Kasumi-1 (cell line): ENCODE data around the gene SLC38A3.
"Not testable (repeated sequence)": the region's sequence is repeated elsewhere in the genome, so short reads cannot be mapped to it uniquely, and the experiment has no call there.

ENCODE experiments used
- DNase-seq, 2 experiments: peaks; one replicate each; lab custom pipeline; 2025; lab: John Stamatoyannopoulos, UW

The SLC38A3 gene

GRCh38 chr3:50231581-50231980 lies 26.5 kb downstream of the SLC38A3 start:
- no peak for DNase-seq

- DNase-seq, result no peak
Measured at GRCh38 chr3:50232303-50232702, 27.2 kb downstream of the SLC38A3 start.

GRCh38 chr3:50233176-50233575 lies 28.1 kb downstream of the SLC38A3 start:
- DNase-seq, result no peak

- peak; percentile 99 to 100 for DNase-seq
Measured at GRCh38 chr3:50235716-50236483, 30.8 kb downstream of the SLC38A3 start, which contains the start of gene GNAI2. Gene GNAI2 (plus strand): TSS chr3:50236204. CDS start chr3:50236336, 132 bp downstream.

GRCh38 chr3:50236484-50237132 lies 31.5 kb downstream of the SLC38A3 start:
- no peak for DNase-seq

- peak in 1 of 2 experiments; percentile 48 for DNase-seq
Measured at GRCh38 chr3:50237133-50237651, 32.1 kb downstream of the SLC38A3 start.

GRCh38 chr3:50237754-50238548 lies 32.9 kb downstream of the SLC38A3 start:
- DNase-seq, result peak; percentile 82 to 88

- no peak for DNase-seq
Measured at GRCh38 chr3:50238549-50239026, 33.5 kb downstream of the SLC38A3 start.

- DNase-seq, result no peak
Measured at GRCh38 chr3:50239649-50240048, 34.6 kb downstream of the SLC38A3 start.

- DNase-seq, result no peak
Measured at GRCh38 chr3:50241163-50241562, 36.1 kb downstream of the SLC38A3 start.

- no peak for DNase-seq
Measured at GRCh38 chr3:50241713-50242380, 36.8 kb downstream of the SLC38A3 start.

GRCh38 chr3:50242381-50242770 lies 37.3 kb downstream of the SLC38A3 start:
- no peak for DNase-seq

- peak; percentile 98 for DNase-seq
Measured at GRCh38 chr3:50242851-50243542, 37.9 kb downstream of the SLC38A3 start.

- peak in 1 of 2 experiments; percentile 55 for DNase-seq
Measured at GRCh38 chr3:50243543-50243895, 38.4 kb downstream of the SLC38A3 start.

GRCh38 chr3:50244813-50245212 lies 39.7 kb downstream of the SLC38A3 start:
- DNase-seq, result not testable (repeated sequence)

GRCh38 chr3:50245251-50245745 lies 40.2 kb downstream of the SLC38A3 start:
- DNase-seq, result no peak

GRCh38 chr3:50245831-50246516 lies 40.9 kb downstream of the SLC38A3 start:
- DNase-seq, result peak; percentile 88 to 90

GRCh38 chr3:50246517-50246954 lies 41.5 kb downstream of the SLC38A3 start:
- peak; percentile 93 to 94 for DNase-seq

GRCh38 chr3:50248387-50248786 lies 43.3 kb downstream of the SLC38A3 start:
- DNase-seq, result no peak

- no peak for DNase-seq
Measured at GRCh38 chr3:50249457-50249856, 44.4 kb downstream of the SLC38A3 start.
